HFFc6 (cell line): ENCODE measurements around the gene CADPS2. TPM values are rescaled to one million over a fixed set of nuclear protein-coding genes. Genes with fewer than 3 reads are reported as not detected.

ENCODE experiments used
- DNase-seq: peaks from one replicate; pipeline ENCODE4 v3.0.0-alpha.2; 2018
- H3K27ac Mint-ChIP-seq: 2 replicates; pipeline ENCODE4 v1.8.0; 2020; ENCODE audit warnings: mild to moderate bottlenecking, mixed read lengths
- H3K27me3 Mint-ChIP-seq: 2 replicates; pipeline ENCODE4 v1.8.0; 2021; ENCODE audit warnings: mild to moderate bottlenecking, moderate library complexity, mixed read lengths; ENCODE audit not compliant: insufficient read depth
- H3K36me3 Mint-ChIP-seq: 2 replicates; pipeline ENCODE4 v1.8.0; 2021; ENCODE audit warnings: low read depth, mixed read lengths
- H3K4me1 Mint-ChIP-seq: 2 replicates; pipeline ENCODE4 v1.8.0; 2020; ENCODE audit warnings: low read depth, mixed read lengths
- H3K4me3 Mint-ChIP-seq: 2 replicates; pipeline ENCODE4 v1.8.0; 2020; ENCODE audit warnings: mild to moderate bottlenecking, moderate library complexity, mixed read lengths
- H3K9me3 Mint-ChIP-seq: 2 replicates; pipeline ENCODE4 v1.8.0; 2020; ENCODE audit warnings: mild to moderate bottlenecking, mixed read lengths
- total RNA-seq, 6 experiments: library from RNA; stranded (reverse); fragmentation: NEBNext Ultra II Directional; extraction: Animal tissue kit (Norgen Biotek cat#: 25700); gene quantifications; 2 replicates in 1 of 6; 3 replicates in 5 of 6; pipeline ENCODE4 v1.2.3, GENCODE V29; 2021
- TF ChIP-seq, protein P1 (sequence below): fragments of 200-600 bp; sonication (generic); IDR thresholded peaks from 2 replicates; pipeline ENCODE4 v1.5.0; 2021; ENCODE audit warnings: antibody characterized with exemption, mild to moderate bottlenecking

CADPS2 gene
- total RNA-seq, 6 experiments from 2014 or later, result not detected

DNA sequence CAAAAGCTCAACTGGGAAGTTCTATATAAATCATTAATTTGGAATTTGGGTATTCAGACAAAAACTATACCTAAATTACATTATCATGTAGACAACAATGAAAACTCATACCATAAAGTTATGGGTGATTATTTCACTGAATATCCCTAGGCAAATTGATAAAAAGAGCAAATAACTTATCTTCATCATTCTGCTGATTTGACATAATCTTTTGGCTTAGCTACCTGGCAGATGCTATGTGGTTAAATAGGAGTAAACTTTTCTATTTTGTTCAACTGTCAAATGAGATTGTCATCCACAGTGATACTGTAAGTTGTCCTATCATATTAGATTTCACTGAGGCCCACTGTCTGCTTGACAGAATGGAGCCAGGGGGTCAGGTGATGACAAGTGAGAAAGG is 432.8 kb downstream of the CADPS2 start:
- H3K4me3 Mint-ChIP-seq, result no peak overlapping the region
- no peak for DNase-seq
- H3K27ac Mint-ChIP-seq, result no peak overlapping the region
- no peaks in the 10 kb centered on the region; the same call in 1 of the 2 replicates for H3K27me3 Mint-ChIP-seq
- no peaks in the 10 kb centered on the region for H3K36me3 Mint-ChIP-seq
- H3K9me3 Mint-ChIP-seq, result peaks cover 13% of the 10 kb centered on the region
- H3K4me1 Mint-ChIP-seq, result no peaks in the 10 kb centered on the region
- TF ChIP-seq, protein P1, sequence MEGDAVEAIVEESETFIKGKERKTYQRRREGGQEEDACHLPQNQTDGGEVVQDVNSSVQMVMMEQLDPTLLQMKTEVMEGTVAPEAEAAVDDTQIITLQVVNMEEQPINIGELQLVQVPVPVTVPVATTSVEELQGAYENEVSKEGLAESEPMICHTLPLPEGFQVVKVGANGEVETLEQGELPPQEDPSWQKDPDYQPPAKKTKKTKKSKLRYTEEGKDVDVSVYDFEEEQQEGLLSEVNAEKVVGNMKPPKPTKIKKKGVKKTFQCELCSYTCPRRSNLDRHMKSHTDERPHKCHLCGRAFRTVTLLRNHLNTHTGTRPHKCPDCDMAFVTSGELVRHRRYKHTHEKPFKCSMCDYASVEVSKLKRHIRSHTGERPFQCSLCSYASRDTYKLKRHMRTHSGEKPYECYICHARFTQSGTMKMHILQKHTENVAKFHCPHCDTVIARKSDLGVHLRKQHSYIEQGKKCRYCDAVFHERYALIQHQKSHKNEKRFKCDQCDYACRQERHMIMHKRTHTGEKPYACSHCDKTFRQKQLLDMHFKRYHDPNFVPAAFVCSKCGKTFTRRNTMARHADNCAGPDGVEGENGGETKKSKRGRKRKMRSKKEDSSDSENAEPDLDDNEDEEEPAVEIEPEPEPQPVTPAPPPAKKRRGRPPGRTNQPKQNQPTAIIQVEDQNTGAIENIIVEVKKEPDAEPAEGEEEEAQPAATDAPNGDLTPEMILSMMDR, result no peak

DNA sequence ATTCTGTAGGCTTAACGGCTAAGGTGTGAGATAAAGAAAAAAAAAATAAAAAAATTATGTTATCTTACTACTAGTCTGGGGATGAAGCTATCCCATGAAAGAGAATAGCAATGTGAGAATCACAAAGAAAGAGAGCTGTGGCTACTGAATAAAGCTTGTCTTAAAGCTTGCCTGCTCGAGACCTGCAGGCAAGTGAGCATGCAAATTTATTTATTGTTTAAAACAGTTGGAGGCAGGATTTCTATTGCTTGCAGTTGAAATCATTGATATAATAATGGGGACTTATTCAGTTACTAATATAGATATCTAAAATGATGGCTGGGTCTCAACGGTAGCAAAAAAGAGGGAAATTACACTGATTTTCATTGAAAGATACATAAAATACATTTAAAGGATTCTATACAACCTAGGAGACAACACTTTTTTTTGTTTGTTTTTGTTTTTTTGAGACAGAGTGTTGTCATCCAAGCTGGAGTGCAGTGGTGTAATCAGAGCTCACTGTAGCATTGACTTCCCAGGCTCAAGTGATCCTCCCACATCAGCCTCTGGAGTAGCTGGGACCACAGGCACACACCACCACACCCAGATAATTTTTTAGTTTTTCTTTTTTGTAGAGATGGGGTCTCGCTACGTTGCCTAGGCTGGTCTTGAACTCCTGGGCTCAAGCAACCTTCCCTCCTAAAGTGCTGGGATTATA is 437.2 kb downstream of the CADPS2 start:
- no peak for DNase-seq
- TF ChIP-seq, protein P1, result no peak
- H3K27me3 Mint-ChIP-seq, result no peaks in the 10 kb centered on the region; the same call in 1 of the 2 replicates
- no peaks in the 10 kb centered on the region for H3K36me3 Mint-ChIP-seq
- no peaks in the 10 kb centered on the region for H3K4me1 Mint-ChIP-seq
- no peak overlapping the region for H3K4me3 Mint-ChIP-seq
- no peak overlapping the region for H3K27ac Mint-ChIP-seq
- H3K9me3 Mint-ChIP-seq, result peaks cover 26% of the 10 kb centered on the region

DNA sequence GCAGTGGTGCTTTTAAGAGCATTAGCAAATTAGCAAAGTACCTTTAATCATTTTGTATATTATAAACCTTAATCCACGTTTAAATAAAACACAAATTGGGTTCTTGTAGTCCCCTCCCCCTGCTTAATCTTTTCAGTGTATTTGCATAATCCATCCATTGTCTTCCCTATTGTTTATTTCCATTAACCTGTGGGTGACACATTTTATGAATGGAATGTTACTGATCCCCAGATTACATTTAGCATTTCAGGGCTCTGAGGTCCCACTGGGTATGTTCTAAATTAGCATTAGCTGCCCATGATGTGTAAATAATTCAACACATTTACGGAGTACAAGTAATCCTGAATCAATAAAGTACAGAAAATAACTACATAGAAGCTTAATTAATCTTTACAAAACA is 443.3 kb downstream of the CADPS2 start:
- DNase-seq, result no peak
- TF ChIP-seq, protein P1, result no peak
- Mint-ChIP-seq H3K27me3 (no peaks in the 10 kb centered on the region; the same call in 1 of the 2 replicates), H3K27ac (no peak overlapping the region), H3K4me3 (no peak overlapping the region), H3K9me3 (peaks cover 25% of the 10 kb centered on the region), H3K36me3 (no peaks in the 10 kb centered on the region), H3K4me1 (no peaks in the 10 kb centered on the region)

DNA sequence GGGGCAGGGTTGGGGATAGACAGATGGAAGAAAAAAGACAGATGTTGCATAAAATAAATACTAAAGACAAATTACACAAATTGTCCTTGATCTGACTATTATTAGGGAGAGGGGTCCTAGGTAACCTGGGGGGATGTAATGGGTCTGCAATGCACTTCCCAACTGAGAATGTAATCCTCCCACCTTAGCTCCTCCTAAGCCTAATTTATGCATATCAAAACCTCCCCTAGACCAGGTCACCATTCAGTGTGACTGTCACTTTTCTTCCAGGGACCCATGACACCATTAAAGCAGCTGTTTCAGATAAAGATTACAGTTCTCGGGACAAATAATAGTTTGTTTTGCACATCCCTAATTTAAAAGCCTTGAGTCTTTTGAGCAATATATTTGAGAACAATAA is 447.8 kb downstream of the CADPS2 start:
- TF ChIP-seq, protein P1, result no peak
- Mint-ChIP-seq H3K27me3 (no peaks in the 10 kb centered on the region), H3K4me3 (no peak overlapping the region), H3K36me3 (no peaks in the 10 kb centered on the region), H3K9me3 (peaks cover 22% of the 10 kb centered on the region), H3K4me1 (no peaks in the 10 kb centered on the region), H3K27ac (no peak overlapping the region)
- no peak for DNase-seq

DNA sequence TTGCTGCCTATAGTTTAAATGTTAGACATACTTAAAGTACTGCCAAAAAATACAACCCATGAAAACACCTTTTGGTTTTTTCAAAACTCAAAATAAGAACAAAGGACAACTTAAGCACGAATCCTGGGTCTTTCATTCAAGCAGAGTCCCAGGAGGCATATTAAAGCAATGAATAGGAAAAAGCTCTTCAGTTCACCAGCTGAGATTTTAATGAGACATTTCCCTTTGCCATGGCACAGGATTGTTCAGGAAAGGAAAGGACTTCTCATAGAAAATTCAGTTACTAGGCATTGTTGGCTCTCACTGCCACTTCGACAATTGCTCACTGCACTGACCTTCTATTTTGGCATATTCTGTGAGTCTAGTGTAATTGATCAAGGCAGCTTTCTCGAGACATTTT is 448.3 kb downstream of the CADPS2 start:
- Mint-ChIP-seq H3K36me3 (no peaks in the 10 kb centered on the region), H3K27ac (no peak overlapping the region), H3K9me3 (peaks cover 22% of the 10 kb centered on the region), H3K4me3 (no peak overlapping the region), H3K27me3 (no peaks in the 10 kb centered on the region), H3K4me1 (no peaks in the 10 kb centered on the region)
- TF ChIP-seq, protein P1, result no peak
- no peak for DNase-seq
